ENCODE results near the gene FREM2.

Gene FREM2

GRCh38 chr13:38900188-38900587 is 213.3 kb downstream of the FREM2 start:
- no peak for DNase-seq

GRCh38 chr13:38902551-38902950 is 215.7 kb downstream of the FREM2 start:
- no peak for DNase-seq

DNA sequence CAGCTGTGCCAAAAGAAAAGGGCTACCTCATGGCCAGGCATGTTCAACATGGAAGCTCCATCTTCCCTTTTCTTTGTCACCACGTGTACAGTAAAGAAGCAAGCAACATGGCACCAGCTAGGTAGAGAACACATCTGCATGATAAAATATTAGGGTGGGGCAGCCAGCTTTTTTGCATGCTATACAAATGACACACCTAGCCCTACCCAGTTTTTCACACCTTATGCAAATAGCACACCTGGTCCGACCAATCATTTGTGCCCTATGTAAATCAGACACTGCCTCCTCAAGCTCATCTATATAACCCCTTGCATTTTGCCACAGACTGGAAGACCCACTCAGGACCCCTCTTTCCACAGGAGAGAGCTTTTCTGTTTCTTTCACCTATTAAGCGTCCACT is 218.2 kb downstream of the FREM2 start:
- no peak for DNase-seq

DNA sequence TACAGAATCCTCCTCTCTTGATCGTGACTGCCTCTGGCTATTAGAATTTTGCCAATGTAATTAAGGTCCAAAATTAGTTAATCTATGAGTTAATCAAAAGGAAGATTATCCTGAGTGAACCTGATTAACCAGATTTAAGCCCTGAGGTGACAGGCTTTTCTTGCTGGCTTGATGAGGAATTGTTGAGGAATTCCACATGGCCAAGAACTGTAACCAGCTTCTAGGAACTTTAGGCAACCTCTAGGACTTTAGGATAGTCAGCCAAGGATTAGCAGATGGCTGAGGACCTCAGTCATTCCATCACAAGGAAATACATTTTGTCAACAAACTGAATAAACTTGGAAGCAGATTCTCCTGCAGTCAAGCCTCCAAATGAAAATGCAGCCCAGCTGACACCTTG is 219.0 kb downstream of the FREM2 start:
- DNase-seq = no peak

DNA sequence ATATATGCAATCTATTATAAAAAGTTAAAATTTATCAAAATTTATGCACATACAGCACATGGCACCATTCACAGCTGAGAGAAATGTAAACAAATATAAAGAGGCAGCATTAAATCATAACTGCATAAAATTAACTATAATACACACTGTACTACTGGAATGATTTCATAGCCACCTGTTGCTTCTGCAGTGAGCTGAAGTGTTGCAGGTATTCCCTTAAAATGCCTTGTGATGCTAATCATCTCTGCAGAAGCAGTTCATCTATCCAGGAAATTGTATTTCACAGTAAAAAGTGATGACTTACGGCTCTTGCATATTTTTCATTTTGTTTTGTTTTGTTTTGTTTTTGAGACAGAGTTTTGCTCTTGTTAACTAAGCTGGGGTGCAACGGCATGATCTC is 221.7 kb downstream of the FREM2 start:
- DNase-seq = no peak

DNA sequence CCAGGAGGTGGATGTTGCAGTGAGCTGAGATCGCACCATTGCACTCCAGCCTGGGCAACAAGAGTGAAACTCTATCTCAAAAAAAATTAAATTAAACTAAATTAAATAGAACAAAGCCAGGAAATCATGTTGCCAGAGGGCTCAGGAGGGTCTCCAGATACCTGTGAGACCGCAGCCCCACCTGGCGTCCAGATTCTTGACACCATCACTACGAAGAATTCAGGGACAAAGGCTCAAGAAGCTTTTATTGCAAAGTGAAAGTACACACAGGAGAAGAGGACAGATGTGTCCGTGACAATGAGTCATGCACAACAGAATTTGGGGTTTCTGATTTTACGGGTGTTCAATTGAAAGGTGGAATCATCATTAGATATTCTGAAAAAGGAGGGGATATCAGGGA is 227.2 kb downstream of the FREM2 start:
- no peak for DNase-seq

DNA sequence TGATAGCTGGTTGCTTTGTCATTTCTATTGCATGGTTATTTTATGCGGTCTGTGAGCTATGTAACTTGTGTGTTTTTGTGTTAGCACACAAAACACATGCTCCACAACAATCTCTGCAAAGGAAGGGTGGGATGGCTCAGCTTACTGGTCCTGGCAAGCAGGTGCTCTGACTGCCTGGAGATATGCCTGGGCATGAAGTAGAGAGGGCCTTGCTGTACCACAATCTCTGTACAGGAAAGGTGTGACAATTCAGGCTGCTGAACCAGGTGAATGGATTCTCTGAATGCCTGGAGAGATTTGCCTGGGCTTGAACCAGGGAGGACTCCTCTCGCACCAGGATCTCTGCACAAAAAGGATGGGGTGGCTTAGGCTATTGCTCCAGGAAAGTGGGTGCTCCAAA is 234.2 kb downstream of the FREM2 start:
- DNase-seq = no peak

GRCh38 chr13:38922170-38922569 is 235.3 kb downstream of the FREM2 start:
- no peak for DNase-seq

DNA sequence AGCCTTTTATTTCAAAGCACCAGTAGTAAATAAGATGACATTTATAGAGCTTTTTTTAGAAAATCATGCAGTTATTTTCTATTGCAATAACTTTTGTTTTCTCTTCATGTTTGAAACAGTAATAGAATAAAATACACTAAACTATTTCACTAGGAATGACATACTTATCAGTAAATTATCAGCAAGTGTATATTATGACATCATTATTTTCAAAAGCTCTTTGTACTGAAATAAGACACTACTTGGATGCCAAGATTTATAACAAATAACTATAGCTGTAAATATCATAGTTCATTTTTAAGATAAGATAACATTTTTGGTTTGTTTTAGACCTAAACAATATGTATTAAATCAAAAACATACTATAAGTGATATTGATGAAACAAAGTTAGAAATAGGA is 246.9 kb downstream of the FREM2 start:
- DNase-seq = no peak

Measured in inflammatory macrophage treated with lipopolysaccharide for 4 hours (primary cell).